ENCODE results near the gene LITAF. TPM values are rescaled to one million over a fixed set of nuclear protein-coding genes. Genes with fewer than 3 reads are reported as not detected.

Gene LITAF
- total RNA-seq, 6 experiments from 2014 or later: 114 to 143 (median 135) TPM

DNA sequence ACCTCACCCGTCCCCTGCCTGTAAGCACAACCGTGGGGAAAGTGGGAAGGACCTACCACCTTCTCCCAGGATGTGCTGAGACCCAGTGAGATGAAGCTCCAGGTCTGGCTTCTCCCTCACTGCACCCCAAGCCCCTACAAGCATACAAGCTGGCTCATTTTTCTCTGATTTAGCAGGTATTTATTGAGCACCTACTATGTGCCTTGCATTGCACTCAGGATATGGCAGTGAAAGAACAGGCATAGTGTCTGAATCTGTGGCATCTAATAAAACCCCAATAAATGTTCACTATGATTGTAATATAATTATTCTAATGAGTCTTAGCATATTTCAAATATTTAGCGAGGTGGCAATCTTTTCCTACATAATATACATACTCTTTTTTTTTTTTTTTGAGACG is 84.5 kb downstream of the LITAF start:
- no peak overlapping the region for H3K27ac Mint-ChIP-seq
- H3K4me1 Mint-ChIP-seq (ENCODE audit: low read depth): peaks cover 10% of the 10 kb centered on the region
- TF ChIP-seq, protein P1, sequence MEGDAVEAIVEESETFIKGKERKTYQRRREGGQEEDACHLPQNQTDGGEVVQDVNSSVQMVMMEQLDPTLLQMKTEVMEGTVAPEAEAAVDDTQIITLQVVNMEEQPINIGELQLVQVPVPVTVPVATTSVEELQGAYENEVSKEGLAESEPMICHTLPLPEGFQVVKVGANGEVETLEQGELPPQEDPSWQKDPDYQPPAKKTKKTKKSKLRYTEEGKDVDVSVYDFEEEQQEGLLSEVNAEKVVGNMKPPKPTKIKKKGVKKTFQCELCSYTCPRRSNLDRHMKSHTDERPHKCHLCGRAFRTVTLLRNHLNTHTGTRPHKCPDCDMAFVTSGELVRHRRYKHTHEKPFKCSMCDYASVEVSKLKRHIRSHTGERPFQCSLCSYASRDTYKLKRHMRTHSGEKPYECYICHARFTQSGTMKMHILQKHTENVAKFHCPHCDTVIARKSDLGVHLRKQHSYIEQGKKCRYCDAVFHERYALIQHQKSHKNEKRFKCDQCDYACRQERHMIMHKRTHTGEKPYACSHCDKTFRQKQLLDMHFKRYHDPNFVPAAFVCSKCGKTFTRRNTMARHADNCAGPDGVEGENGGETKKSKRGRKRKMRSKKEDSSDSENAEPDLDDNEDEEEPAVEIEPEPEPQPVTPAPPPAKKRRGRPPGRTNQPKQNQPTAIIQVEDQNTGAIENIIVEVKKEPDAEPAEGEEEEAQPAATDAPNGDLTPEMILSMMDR (IDR thresholded peaks at IDR 0.05): no peak
- H3K9me3 Mint-ChIP-seq: no peaks in the 10 kb centered on the region
- no peak overlapping the region for H3K4me3 Mint-ChIP-seq
- H3K27me3 Mint-ChIP-seq (ENCODE audit: insufficient read depth): peaks cover 3% of the 10 kb centered on the region
- DNase-seq: no peak
- no peaks in the 10 kb centered on the region for H3K36me3 Mint-ChIP-seq (ENCODE audit: low read depth)

DNA sequence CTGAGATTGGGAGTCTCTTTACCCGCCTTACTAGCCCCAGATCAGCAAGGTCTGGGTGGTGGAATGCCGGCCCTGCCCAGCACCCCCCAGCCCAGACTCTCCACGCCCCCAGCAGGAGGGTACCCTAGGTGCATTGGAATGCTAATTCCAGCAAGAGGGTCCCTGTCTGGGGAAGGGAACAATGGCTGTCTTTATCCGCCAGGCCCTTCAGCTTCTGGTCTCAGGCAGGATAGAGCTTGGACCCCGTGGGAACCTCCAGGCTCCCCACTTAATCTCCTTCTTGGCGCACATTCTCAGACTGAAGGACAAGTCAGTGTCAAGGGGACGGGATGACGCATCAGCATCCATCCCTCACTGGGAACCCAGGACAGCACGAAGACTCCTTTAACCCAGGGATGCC is 85.1 kb downstream of the LITAF start:
- Mint-ChIP-seq H3K27ac (no peak overlapping the region), H3K36me3 (ENCODE audit: low read depth) (no peaks in the 10 kb centered on the region), H3K4me1 (ENCODE audit: low read depth) (peaks cover 16% of the 10 kb centered on the region), H3K27me3 (ENCODE audit: insufficient read depth) (peaks cover 3% of the 10 kb centered on the region), H3K9me3 (no peaks in the 10 kb centered on the region), H3K4me3 (no peak overlapping the region)
- TF ChIP-seq, protein P1 (IDR thresholded peaks at IDR 0.05): no peak
- DNase-seq: no peak

DNA sequence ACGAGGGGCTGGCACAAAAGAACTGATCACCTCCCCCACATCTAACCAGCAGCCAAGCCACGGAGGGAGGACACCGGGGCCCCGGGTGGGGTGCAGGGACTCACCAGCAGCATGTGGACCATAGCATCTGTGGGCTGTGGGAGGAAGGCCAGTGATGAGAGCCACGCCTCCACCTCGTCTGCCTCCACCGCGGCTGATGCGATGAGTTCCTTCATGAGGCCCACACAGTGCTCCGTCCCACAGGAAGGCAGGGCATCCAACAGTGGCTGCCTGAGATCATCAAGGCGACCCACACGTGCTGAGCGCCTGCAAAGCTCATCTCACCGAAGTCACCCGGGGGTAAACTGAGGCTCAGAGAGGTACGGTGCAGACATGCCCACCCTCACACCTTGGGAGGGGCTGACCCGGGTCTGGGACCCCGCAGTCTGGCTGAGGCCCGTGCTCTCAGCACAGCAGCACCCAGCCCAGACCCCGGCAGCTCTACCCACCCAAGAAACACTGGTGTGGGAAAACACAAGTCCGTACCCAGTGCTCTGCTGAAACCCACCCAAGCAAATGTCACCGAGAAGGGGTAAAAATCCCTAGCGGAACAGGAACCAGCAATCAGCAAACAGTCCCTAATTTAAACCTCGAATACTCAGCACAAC is 85.9 kb downstream of the LITAF start:
- H3K4me3 Mint-ChIP-seq: no peak overlapping the region
- H3K36me3 Mint-ChIP-seq (ENCODE audit: low read depth): no peaks in the 10 kb centered on the region
- TF ChIP-seq, protein P1 (IDR thresholded peaks at IDR 0.05): no peak
- DNase-seq: no peak
- peaks cover 1% of the 10 kb centered on the region; the same call in 1 of the 2 replicates for H3K27me3 Mint-ChIP-seq (ENCODE audit: insufficient read depth)
- peaks cover 24% of the 10 kb centered on the region for H3K4me1 Mint-ChIP-seq (ENCODE audit: low read depth)
- no peak overlapping the region for H3K27ac Mint-ChIP-seq
- no peaks in the 10 kb centered on the region for H3K9me3 Mint-ChIP-seq

DNA sequence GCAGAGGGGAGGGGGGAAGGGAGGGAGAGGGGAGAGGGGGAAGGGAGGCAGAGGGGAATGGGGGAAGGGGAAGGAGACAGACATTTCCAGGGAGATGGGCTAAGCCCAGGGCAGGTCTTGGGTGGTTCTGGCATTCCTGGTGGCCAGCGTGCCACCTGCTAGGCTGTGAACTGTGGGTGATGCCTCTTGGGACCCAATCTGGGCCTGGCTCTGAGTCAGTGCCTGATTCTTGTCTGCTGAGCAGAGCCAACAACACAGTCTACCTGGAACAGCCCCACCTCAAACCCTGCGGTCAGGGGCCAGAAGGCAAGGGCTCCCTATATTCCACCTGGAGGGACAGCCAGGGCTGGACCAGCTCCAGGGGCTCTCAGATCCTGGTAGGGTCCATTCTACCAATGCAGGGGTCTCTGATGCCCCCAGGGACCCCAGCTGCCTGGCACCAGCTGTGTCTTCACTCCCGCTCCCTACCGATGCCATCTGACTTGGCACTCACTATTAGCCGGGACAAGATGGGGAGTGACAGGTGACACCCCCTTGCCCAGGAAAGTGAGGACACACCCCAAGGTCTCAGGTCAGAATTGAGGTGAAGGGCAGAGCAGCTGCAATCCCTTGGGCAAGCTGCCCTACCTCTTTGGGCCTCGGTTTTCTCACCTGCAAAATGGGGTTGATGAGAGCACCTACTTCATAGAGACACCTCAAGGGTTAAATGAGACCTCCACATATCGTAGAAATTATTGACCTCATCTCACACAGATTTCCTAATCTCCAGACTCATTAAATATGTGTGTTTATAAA is 87.2 kb downstream of the LITAF start:
- TF ChIP-seq, protein P1 (IDR thresholded peaks at IDR 0.05): no peak
- H3K27ac Mint-ChIP-seq: no peak overlapping the region
- no peaks in the 10 kb centered on the region for H3K9me3 Mint-ChIP-seq
- peaks cover 32% of the 10 kb centered on the region for H3K4me1 Mint-ChIP-seq (ENCODE audit: low read depth)
- peaks cover 1% of the 10 kb centered on the region; the same call in 1 of the 2 replicates for H3K27me3 Mint-ChIP-seq (ENCODE audit: insufficient read depth)
- no peak overlapping the region for H3K4me3 Mint-ChIP-seq
- DNase-seq: no peak
- H3K36me3 Mint-ChIP-seq (ENCODE audit: low read depth): no peaks in the 10 kb centered on the region

DNA sequence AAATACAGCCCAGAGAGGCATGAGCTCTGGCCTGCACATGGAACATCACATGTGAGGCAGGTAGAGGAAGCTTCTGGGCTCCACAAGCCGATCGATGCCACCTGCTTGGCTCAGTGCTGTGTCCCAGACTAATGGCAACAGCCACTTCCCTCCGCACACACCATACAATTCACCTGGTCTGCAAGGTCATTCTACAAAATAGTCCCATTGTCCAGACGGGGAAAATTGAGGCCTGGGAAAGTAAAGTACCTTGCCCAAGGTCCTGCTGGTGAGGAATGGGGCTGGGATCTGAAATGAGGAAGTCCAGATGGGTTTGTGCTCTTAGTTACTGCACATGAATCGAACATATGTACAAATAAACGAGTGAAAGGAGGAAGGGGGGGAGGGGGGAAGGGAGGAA is 88.0 kb downstream of the LITAF start:
- Mint-ChIP-seq H3K27me3 (ENCODE audit: insufficient read depth) (no peaks in the 10 kb centered on the region; the same call in 1 of the 2 replicates), H3K27ac (no peak overlapping the region)

More for the DNA sequence above, 88.0 kb downstream of the LITAF start:
- Mint-ChIP-seq H3K4me1 (ENCODE audit: low read depth) (peaks cover 32% of the 10 kb centered on the region), H3K4me3 (no peak overlapping the region), H3K36me3 (ENCODE audit: low read depth) (no peaks in the 10 kb centered on the region), H3K9me3 (no peaks in the 10 kb centered on the region)
- TF ChIP-seq, protein P1 (IDR thresholded peaks at IDR 0.05): no peak
- DNase-seq: no peak

All from HFFc6 (cell line).